Choroid plexus epithelial cell (primary cell): ENCODE data around the gene EDC4.

Experiments
- DNase-seq: peaks from one replicate; pipeline ENCODE4 v3.0.0-alpha.2; 2010; ENCODE audit warnings: low read depth
- H3K4me3 ChIP-seq: 2 replicates; pipeline ENCODE4 v1.5.1; 2011; ENCODE audit warnings: low read depth, mild to moderate bottlenecking, control low read depth, low read length, moderate library complexity
- CTCF ChIP-seq: conservative IDR thresholded peaks from 2 replicates; pipeline ENCODE4 v1.5.1; 2011; ENCODE audit warnings: low read depth, mild to moderate bottlenecking, control low read depth, inconsistent platforms, low read length, moderate library complexity

The EDC4 gene

GRCh38 chr16:67872631-67873434 is at the start of gene EDC4:
TSS of gene EDC4 (plus strand) at chr16:67873052. CDS start at chr16:67873262, 210 bp downstream.
- DNase-seq, result peak; percentile 81
- TF ChIP-seq CTCF, result no peak
- peak within 1 kb of the TSS; percentile 84 for H3K4me3 ChIP-seq

DNA sequence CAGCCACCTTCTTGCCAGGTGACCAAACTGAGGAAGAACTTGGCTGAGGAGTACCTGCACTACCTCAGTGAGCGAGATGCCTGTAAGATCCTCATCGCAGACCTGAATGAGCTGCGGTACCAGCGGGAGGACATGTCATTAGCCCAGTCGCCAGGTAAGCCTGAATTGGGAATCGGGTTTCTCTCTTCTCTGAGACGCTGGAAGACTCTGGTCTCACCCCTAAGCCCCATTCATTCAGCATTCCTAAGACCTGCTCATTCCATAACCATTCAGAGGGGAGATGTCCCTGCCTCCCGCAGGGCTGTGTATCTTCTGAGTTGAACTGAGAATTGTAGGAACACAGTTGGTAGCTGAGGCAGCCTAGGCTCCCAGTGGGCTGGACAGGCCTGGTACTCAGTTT is 47.7 kb upstream of the EDC4 start:
- no peak overlapping the region for H3K4me3 ChIP-seq
- no peak for DNase-seq
- no peak for TF ChIP-seq CTCF

GRCh38 chr16:67825906-67826305 is 46.9 kb upstream of the EDC4 start:
- DNase-seq, result no peak
- H3K4me3 ChIP-seq, result no peak overlapping the region
- no peak for TF ChIP-seq CTCF

DNA sequence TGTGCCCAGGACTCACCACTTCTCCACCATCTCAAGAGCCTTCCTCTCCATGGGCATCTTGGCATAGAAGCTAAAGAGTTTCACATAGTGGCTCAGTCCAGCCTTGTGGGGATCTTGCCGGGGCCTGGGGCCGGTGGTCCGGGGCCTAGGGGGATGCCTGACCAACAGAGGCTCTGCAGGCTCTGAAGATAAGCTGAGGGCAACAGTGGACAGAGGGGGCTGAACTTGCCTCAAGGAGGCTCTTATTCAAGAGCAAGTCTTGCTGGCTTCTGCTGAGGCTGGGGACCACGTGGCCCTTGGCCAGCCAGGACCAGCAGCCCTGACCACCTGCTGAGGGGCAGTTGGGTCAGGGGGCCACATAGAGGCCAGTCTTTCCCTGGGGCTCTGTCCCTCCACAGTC is 44.2 kb upstream of the EDC4 start:
- H3K4me3 ChIP-seq, result no peak overlapping the region
- TF ChIP-seq CTCF, result no peak
- DNase-seq, result no peak

DNA sequence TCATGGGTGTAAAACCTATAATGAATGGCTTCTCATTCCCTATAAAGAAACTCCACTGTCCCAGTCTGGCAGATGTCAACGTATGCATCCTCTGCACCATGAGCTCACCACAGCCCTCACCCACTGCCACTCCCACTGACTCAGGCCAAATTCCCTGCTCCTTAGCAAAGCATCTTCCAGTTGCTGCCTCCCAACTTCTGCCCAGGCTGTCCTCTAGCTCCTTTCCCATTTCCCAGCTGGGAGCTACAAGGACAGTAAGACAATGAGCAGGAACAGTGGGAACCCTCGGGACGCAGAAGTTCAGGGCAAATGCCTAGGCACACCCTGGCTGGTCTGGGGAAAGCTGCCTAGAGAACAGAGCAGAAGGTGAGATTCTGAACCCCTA is 39.8 kb upstream of the EDC4 start:
- TF ChIP-seq CTCF, result no peak
- H3K4me3 ChIP-seq, result peak overlapping the region; percentile 88
- DNase-seq, result peak; percentile 48

GRCh38 chr16:67833415-67834241 is 39.2 kb upstream of the EDC4 start:
- peak; percentile 90 for DNase-seq
- peak overlapping the region; percentile 88 for H3K4me3 ChIP-seq
- no peak for TF ChIP-seq CTCF
